ENCODE results near the gene KCNQ1.

Gene KCNQ1

GRCh38 chr11:2421996-2422395 is 22.8 kb upstream of the KCNQ1 start:
- DNase-seq (ENCODE audit: insufficient read length, low spot score) (no peak), FAIRE-seq (no peak)
- TF ChIP-seq CTCF (IDR thresholded peaks at IDR 0.05; ENCODE audit: insufficient read depth, missing control alignments), result no peak

- no peak for FAIRE-seq
- no peak for DNase-seq (ENCODE audit: insufficient read length, low spot score)
- TF ChIP-seq CTCF (IDR thresholded peaks at IDR 0.05; ENCODE audit: insufficient read depth, missing control alignments), result no peak
Measured at GRCh38 chr11:2422461-2423156, 22.2 kb upstream of the KCNQ1 start.

GRCh38 chr11:2423157-2424025 is 21.4 kb upstream of the KCNQ1 start:
- no peak for DNase-seq (ENCODE audit: insufficient read length, low spot score)
- no peak for TF ChIP-seq CTCF (IDR thresholded peaks at IDR 0.05; ENCODE audit: insufficient read depth, missing control alignments)
- FAIRE-seq, result no peak

GRCh38 chr11:2424811-2425495 is 19.9 kb upstream of the KCNQ1 start:
- no peak for TF ChIP-seq CTCF (IDR thresholded peaks at IDR 0.05; ENCODE audit: insufficient read depth, missing control alignments)
- FAIRE-seq (no peak), DNase-seq (ENCODE audit: insufficient read length, low spot score) (no peak)

GRCh38 chr11:2425506-2425905 is 19.3 kb upstream of the KCNQ1 start:
- FAIRE-seq (no peak), DNase-seq (ENCODE audit: insufficient read length, low spot score) (no peak)
- no peak for TF ChIP-seq CTCF (IDR thresholded peaks at IDR 0.05; ENCODE audit: insufficient read depth, missing control alignments)

GRCh38 chr11:2426221-2426620 is 18.6 kb upstream of the KCNQ1 start:
- DNase-seq (ENCODE audit: insufficient read length, low spot score) (no peak), FAIRE-seq (no peak)
- no peak for TF ChIP-seq CTCF (IDR thresholded peaks at IDR 0.05; ENCODE audit: insufficient read depth, missing control alignments)
